Prostate gland (tissue), 2 donors: ENCODE measurements around the gene COPG2. TPM values are rescaled to one million over a fixed set of nuclear protein-coding genes. Genes with fewer than 3 reads are reported as not detected.

Source experiments
- DNase-seq: peaks from one replicate; pipeline ENCODE4 v3.0.0-alpha.2; 2019; ENCODE audit warnings: low spot score
- H3K27ac ChIP-seq, 2 donors: fragments of 200-600 bp; sonication (generic); 2 replicates each; pipeline ENCODE4 v1.5.1; 2017 to 2019
- H3K27me3 ChIP-seq: fragments of 200-600 bp; sonication (generic); replicated peaks from 2 replicates; pipeline ENCODE4 v1.5.1; 2019; ENCODE audit not compliant: insufficient read depth
- H3K36me3 ChIP-seq, 2 donors: fragments of 200-600 bp; sonication (generic); 1 replicate in 1 of 2; 2 replicates in 1 of 2; pipeline versions ENCODE4 v1.5.1 to v1.8.1; 2017 to 2019
- H3K4me1 ChIP-seq: fragments of 200-600 bp; sonication (generic); replicated peaks from 2 replicates; pipeline ENCODE4 v1.5.1; 2019
- H3K4me3 ChIP-seq, 2 donors: fragments of 200-600 bp; sonication (generic); 2 replicates each; pipeline ENCODE4 v1.5.1; 2017 to 2019
- H3K9me3 ChIP-seq: fragments of 200-600 bp; sonication (generic); 2 replicates; pipeline ENCODE4 v1.5.1; 2017
- CTCF ChIP-seq, 4 experiments: fragments of 200-600 bp in 2 of 4; fragments of 450-650 bp in 2 of 4; sonication (generic) in 2 of 4; IDR thresholded peaks; 1 replicate in 3 of 4; 2 replicates in 1 of 4; pipeline ENCODE4 v1.5.1; 2016 to 2019; ENCODE audit warnings: antibody characterized with exemption in 4 of 4, mild to moderate bottlenecking in 2 of 4, moderate library complexity in 2 of 4
- POLR2A ChIP-seq: fragments of 450-650 bp; IDR thresholded peaks from one replicate; pipeline ENCODE4 v1.6.1; 2016; ENCODE audit warnings: antibody characterized with exemption, mild to moderate bottlenecking
- POLR2AphosphoS5 ChIP-seq: sonication (generic); formaldehyde crosslinking; IDR thresholded peaks from one replicate; pipeline ENCODE4 v1.6.1; 2017; ENCODE audit warnings: antibody characterized with exemption
- WGBS: methylation state at CpG from one replicate; pipeline ENCODE4 v1.1.5; 2018; 5-methylcytosine and 5-hydroxymethylcytosine counted together
- intact Hi-C: fragments of 100-400 bp; cut with DNase I; formaldehyde crosslinking; loops from one replicate; pipeline ENCODE4 v1.14.2; 2022
- total RNA-seq, 2 donors: library from RNA; depleted of rRNA; stranded (reverse); fragments of >200 nt; gene quantifications; one replicate each; pipeline ENCODE4 v1.1.0, GENCODE V29; 2016

The COPG2 gene
- total RNA-seq, 2 donors from 2014 or later = 15.3 to 46.1 TPM

- Histone ChIP-seq H3K9me3 (no peaks in the 10 kb centered on the region), H3K4me1 (no peaks in the 10 kb centered on the region), H3K27me3 (no peaks in the 10 kb centered on the region), H3K4me3 (no peak overlapping the region), H3K27ac (no peak overlapping the region), H3K36me3 (no peaks in the 10 kb centered on the region)
- intact Hi-C loops = no loop called here
- DNase-seq = no peak
- TF ChIP-seq CTCF (IDR thresholded peaks at IDR 0.05) (no peak), POLR2AphosphoS5 (no peak), POLR2A (no peak)
- 80% methylated on average over 1 of the region's 1 CpG for WGBS
These were observed 188.7 kb downstream of the COPG2 start for GRCh38 chr7:130479716-130480400.

- WGBS = 73% methylated on average over 3 of the region's 3 CpGs
- H3K36me3 ChIP-seq = no peaks in the 10 kb centered on the region
- no peak overlapping the region for H3K4me3 ChIP-seq
- DNase-seq = no peak
- no peaks in the 10 kb centered on the region for H3K27me3 ChIP-seq
- intact Hi-C loops = no loop called here
- TF ChIP-seq POLR2A (no peak), POLR2AphosphoS5 (no peak), CTCF (IDR thresholded peaks at IDR 0.05) (no peak)
- H3K27ac ChIP-seq = no peak overlapping the region
- no peaks in the 10 kb centered on the region for H3K9me3 ChIP-seq
- no peaks in the 10 kb centered on the region for H3K4me1 ChIP-seq
These were observed 189.6 kb downstream of the COPG2 start for GRCh38 chr7:130478991-130479390.

DNA sequence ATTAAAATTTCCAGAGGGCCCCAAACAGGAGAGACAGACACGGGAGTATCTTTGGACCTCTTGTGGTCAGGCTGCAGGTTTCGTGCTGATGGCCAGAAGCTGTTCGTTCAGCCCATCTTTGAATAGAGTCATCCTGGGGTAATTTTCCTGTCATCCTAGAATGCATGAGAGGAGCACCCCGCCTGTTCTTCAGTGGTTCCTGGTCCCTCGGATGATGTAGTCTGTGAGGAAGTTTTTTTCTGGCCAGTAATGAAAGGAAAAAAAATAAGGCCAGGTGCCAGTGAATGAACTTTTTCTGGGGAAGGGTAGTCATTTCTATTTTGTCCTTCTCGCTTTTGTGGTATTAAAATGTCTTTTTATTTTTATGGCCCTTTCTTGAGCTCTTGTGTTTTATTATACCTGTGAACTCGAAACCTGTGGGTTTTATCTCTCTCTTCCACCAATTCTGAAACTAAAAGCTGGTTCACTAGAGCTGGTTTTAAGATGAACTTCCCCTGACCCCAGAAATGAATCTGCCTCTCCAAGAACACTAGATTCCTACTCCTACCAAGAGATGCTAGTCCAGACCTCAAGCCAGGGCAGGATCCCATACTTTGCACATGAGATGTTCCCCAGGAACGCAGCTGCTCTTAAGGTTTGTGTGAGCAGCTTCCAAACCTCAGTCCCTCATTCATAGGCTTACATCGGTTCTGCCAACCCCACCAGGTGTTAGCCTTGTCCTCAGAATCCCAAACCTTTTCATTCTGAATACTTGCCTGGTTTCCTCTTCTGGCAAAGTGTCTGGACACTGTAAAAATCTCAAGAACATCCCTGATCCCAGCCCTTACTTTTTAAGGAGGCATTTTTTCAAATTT lies 192.0 kb downstream of the COPG2 start:
- TF ChIP-seq POLR2AphosphoS5 (no peak), CTCF (IDR thresholded peaks at IDR 0.05) (no peak), POLR2A (no peak)
- H3K36me3 ChIP-seq = no peaks in the 10 kb centered on the region
- H3K4me3 ChIP-seq = no peak overlapping the region
- 43% methylated on average over 9 of the region's 9 CpGs for WGBS
- no peaks in the 10 kb centered on the region for H3K27me3 ChIP-seq
- intact Hi-C loops = no loop called here
- no peaks in the 10 kb centered on the region for H3K9me3 ChIP-seq
- H3K27ac ChIP-seq = no peak overlapping the region
- DNase-seq = no peak
- H3K4me1 ChIP-seq = no peaks in the 10 kb centered on the region

DNA sequence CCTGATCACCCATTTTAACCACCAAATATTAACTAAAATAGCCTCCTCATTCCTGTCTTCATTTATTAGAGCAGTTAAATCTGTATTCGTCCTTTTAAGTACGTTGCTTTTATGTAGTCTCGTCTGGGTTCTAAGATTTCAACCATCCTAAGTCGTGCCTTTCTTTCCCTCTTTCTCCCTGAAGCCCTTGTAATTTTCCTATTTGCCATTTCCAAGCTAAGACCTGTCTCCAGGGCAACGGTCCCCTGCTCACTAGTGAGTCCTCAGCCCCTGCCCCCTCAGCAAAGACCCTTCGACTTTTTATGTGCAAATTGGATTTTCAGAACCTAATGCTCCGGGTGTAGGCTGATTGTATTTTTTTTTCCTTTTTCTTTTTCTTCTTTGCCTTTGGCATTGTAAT lies 192.8 kb downstream of the COPG2 start:
- no peak for DNase-seq
- Histone ChIP-seq H3K27ac (no peak overlapping the region), H3K36me3 (no peaks in the 10 kb centered on the region), H3K4me3 (no peak overlapping the region), H3K9me3 (no peaks in the 10 kb centered on the region), H3K4me1 (no peaks in the 10 kb centered on the region), H3K27me3 (no peaks in the 10 kb centered on the region)
- no peak for TF ChIP-seq POLR2AphosphoS5
- 65% methylated on average over 7 of the region's 7 CpGs for WGBS
- intact Hi-C loops = no loop called here

DNA sequence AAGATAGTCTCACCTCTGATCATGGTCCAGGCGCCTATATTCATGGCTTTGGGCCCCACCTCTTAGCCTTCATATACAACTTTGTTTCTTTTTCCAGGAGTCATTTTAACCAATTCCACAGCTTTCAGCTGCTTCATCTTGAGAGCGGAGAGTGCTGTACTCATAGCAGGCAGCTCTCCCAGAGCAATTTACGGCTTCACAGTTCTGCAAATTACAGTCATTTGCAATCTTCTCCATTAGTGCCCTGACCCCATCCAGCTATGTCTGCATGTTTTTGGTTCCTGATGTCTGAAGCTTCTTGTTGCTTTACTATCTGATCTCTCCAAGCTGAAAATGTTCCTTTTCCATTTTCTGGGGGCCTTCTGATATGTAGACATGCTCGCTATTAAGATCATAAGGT lies 194.7 kb downstream of the COPG2 start:
- H3K9me3 ChIP-seq = no peaks in the 10 kb centered on the region
- H3K4me1 ChIP-seq = no peaks in the 10 kb centered on the region
- H3K27me3 ChIP-seq = no peaks in the 10 kb centered on the region
- WGBS = 75% methylated on average over 4 of the region's 4 CpGs
- H3K36me3 ChIP-seq = no peaks in the 10 kb centered on the region
- no peak overlapping the region for H3K4me3 ChIP-seq
- TF ChIP-seq POLR2A (no peak), POLR2AphosphoS5 (no peak), CTCF (IDR thresholded peaks at IDR 0.05) (no peak)
- intact Hi-C loops = no loop called here
- no peak overlapping the region for H3K27ac ChIP-seq
- no peak for DNase-seq
